Measurements from ENCODE around the gene AQR. TPM values are rescaled to one million over a fixed set of nuclear protein-coding genes. Genes with fewer than 3 reads are reported as not detected.
"Not testable (repeated sequence)": the region's sequence is repeated elsewhere in the genome, so short reads cannot be mapped to it uniquely, and the experiment has no call there.

The AQR gene
- polyA plus RNA-seq, 10 donors = 14.2 to 25.6 (median 22.3) TPM

GRCh38 chr15:34970098-34970643 is 629 bp upstream of the AQR start:
- not testable (repeated sequence) for DNase-seq

GRCh38 chr15:34964277-34964676 is 5.3 kb downstream of the AQR start:
- no peak for DNase-seq

GRCh38 chr15:34953851-34954250 is 15.7 kb downstream of the AQR start:
- no peak for DNase-seq

GRCh38 chr15:34952481-34952880 is 17.1 kb downstream of the AQR start:
- DNase-seq = no peak

GRCh38 chr15:34951993-34952392 is 17.5 kb downstream of the AQR start:
- peak in 2 of 3 donors; percentile 7 to 8 for DNase-seq

- DNase-seq = peak in 1 of 3 donors; percentile 10
Observed at GRCh38 chr15:34944936-34945335, 24.6 kb downstream of the AQR start.

- no peak for DNase-seq
Observed at GRCh38 chr15:34943711-34944110, 25.8 kb downstream of the AQR start.

GRCh38 chr15:34943264-34943663 is 26.3 kb downstream of the AQR start:
- not testable (repeated sequence) for DNase-seq

GRCh38 chr15:34942363-34942762 is 27.2 kb downstream of the AQR start:
- peak in 1 of 3 donors; percentile 7 for DNase-seq

GRCh38 chr15:34941831-34942230 is 27.7 kb downstream of the AQR start:
- DNase-seq = no peak

GRCh38 chr15:34941185-34941698 is 28.3 kb downstream of the AQR start:
- DNase-seq = no peak

- DNase-seq = no peak
Observed at GRCh38 chr15:34933432-34933975, 36.0 kb downstream of the AQR start.

GRCh38 chr15:34928349-34928748 is 41.2 kb downstream of the AQR start:
- DNase-seq = not testable (repeated sequence)

GRCh38 chr15:34927726-34928125 is 41.8 kb downstream of the AQR start:
- DNase-seq = no peak

- DNase-seq = no peak
Observed at GRCh38 chr15:34914317-34914716, 55.2 kb downstream of the AQR start.

GRCh38 chr15:34905047-34905446 is 64.5 kb downstream of the AQR start:
- no peak for DNase-seq

- DNase-seq = no peak
Observed at GRCh38 chr15:34904527-34904926, 65.0 kb downstream of the AQR start.

GRCh38 chr15:34900748-34901147 is 68.8 kb downstream of the AQR start:
- DNase-seq = peak; percentile 26 to 49 (median 39)

- DNase-seq = no peak
Observed at GRCh38 chr15:34896183-34896582, 73.4 kb downstream of the AQR start.

GRCh38 chr15:34893967-34894366 is 75.6 kb downstream of the AQR start:
- DNase-seq = no peak

GRCh38 chr15:34892963-34893591 is 76.5 kb downstream of the AQR start:
- DNase-seq = no peak

GRCh38 chr15:34890424-34890823 is 79.1 kb downstream of the AQR start:
- DNase-seq = no peak

GRCh38 chr15:34889476-34889875 is 80.1 kb downstream of the AQR start:
- no peak for DNase-seq
